Measurements from ENCODE around the gene MAP2K5.

DNA sequence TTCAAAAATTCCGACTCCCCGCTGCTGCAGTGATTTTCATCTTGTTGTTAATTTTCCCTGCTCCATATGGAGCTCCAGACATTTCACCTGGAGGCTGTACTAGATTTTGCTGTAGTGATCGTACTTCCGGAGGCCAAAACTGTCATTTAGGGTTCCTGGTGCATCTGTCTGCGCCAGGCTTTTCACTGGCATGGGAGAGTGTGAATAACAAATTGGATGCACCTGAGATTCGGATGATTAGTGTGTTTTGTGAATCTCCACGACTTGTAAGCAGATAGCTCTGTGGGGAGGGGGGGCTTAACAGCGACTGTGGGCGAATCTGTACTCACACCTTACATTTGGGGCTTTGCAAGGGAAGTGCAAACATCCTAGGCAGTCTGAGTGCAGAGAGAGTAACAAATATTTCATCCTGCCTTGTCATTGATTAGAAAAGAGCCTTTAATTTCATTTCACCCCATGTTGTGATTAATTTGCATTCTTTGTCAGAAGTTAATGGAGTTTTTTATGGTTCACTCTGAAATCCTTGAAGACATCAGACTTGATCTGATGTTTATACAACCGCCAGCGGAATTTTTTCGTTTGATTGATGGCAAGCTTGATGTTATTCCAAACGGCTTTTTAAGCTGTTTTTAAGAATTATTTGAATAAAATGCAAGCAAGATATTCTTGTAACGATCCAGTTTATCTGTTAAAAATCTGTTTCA is 190.3 kb downstream of the MAP2K5 start:
- TF ChIP-seq POLR2A (IDR thresholded peaks at IDR 0.05) (no peak), CTCF (IDR thresholded peaks at IDR 0.05) (no peak), EP300 (IDR thresholded peaks at IDR 0.05) (no peak), POLR2AphosphoS5 (IDR thresholded peaks at IDR 0.05) (no peak)
